ENCODE data around the gene ERCC2.

The ERCC2 gene

GRCh38 chr19:45357445-45357783, 13.0 kb downstream of the ERCC2 start:
- DNase-seq (ENCODE audit: insufficient read length, low spot score) (no peak), FAIRE-seq (no peak)
- TF ChIP-seq POLR2AphosphoS5 (IDR thresholded peaks at IDR 0.05; ENCODE audit: low read depth, low read length) (no peak), POU2F2 (IDR thresholded peaks at IDR 0.05; ENCODE audit: low read depth, low read length) (no peak), PAX5 (IDR thresholded peaks at IDR 0.05; ENCODE audit: insufficient read depth, low read length, severe bottlenecking) (no peak), TAF1 (IDR thresholded peaks at IDR 0.05; ENCODE audit: low read depth, low read length) (no peak), SPI1 (IDR thresholded peaks at IDR 0.05; ENCODE audit: low read depth, low read length) (no peak), POLR2A (IDR thresholded peaks at IDR 0.05; ENCODE audit: low read depth, low read length) (no peak)

GRCh38 chr19:45356760-45357444, 13.5 kb downstream of the ERCC2 start:
- no peak for FAIRE-seq
- TF ChIP-seq POLR2AphosphoS5 (IDR thresholded peaks at IDR 0.05; ENCODE audit: low read depth, low read length) = no peak
- no peak for TF ChIP-seq POU2F2 (IDR thresholded peaks at IDR 0.05; ENCODE audit: low read depth, low read length)
- no peak for TF ChIP-seq TAF1 (IDR thresholded peaks at IDR 0.05; ENCODE audit: low read depth, low read length)
- no peak for TF ChIP-seq SPI1 (IDR thresholded peaks at IDR 0.05; ENCODE audit: low read depth, low read length)
- DNase-seq (ENCODE audit: insufficient read length, low spot score) = no peak

- DNase-seq (ENCODE audit: insufficient read length, low spot score) (no peak), FAIRE-seq (no peak)
- TF ChIP-seq PAX5 (IDR thresholded peaks at IDR 0.05; ENCODE audit: insufficient read depth, low read length, severe bottlenecking) (no peak), POLR2AphosphoS5 (IDR thresholded peaks at IDR 0.05; ENCODE audit: low read depth, low read length) (no peak), POLR2A (IDR thresholded peaks at IDR 0.05; ENCODE audit: low read depth, low read length) (no peak)
Measured at GRCh38 chr19:45355910-45356309, 14.5 kb downstream of the ERCC2 start.

GRCh38 chr19:45355402-45355801, 15.0 kb downstream of the ERCC2 start:
- TF ChIP-seq PAX5 (IDR thresholded peaks at IDR 0.05; ENCODE audit: insufficient read depth, low read length, severe bottlenecking) (no peak), POLR2AphosphoS5 (IDR thresholded peaks at IDR 0.05; ENCODE audit: low read depth, low read length) (no peak), POLR2A (IDR thresholded peaks at IDR 0.05; ENCODE audit: low read depth, low read length) (no peak), SPI1 (IDR thresholded peaks at IDR 0.05; ENCODE audit: low read depth, low read length) (no peak), POU2F2 (IDR thresholded peaks at IDR 0.05; ENCODE audit: low read depth, low read length) (no peak), TAF1 (IDR thresholded peaks at IDR 0.05; ENCODE audit: low read depth, low read length) (no peak)
- DNase-seq (ENCODE audit: insufficient read length, low spot score) = no peak
- FAIRE-seq = no peak

- TF ChIP-seq POLR2AphosphoS5 (IDR thresholded peaks at IDR 0.05; ENCODE audit: low read depth, low read length) (no peak), POLR2A (IDR thresholded peaks at IDR 0.05; ENCODE audit: low read depth, low read length) (no peak), POU2F2 (IDR thresholded peaks at IDR 0.05; ENCODE audit: low read depth, low read length) (no peak), TAF1 (IDR thresholded peaks at IDR 0.05; ENCODE audit: low read depth, low read length) (no peak), SPI1 (IDR thresholded peaks at IDR 0.05; ENCODE audit: low read depth, low read length) (no peak), PAX5 (IDR thresholded peaks at IDR 0.05; ENCODE audit: insufficient read depth, low read length, severe bottlenecking) (no peak)
- DNase-seq (ENCODE audit: insufficient read length, low spot score) (no peak), FAIRE-seq (no peak)
Measured at GRCh38 chr19:45354241-45354842, 16.0 kb downstream of the ERCC2 start.

GRCh38 chr19:45352914-45353796, 17.2 kb downstream of the ERCC2 start:
- FAIRE-seq = no peak

GRCh38 chr19:45352471-45352870, 17.9 kb downstream of the ERCC2 start:
- DNase-seq (ENCODE audit: insufficient read length, low spot score) = peak; percentile 22
- no peak for FAIRE-seq
- TF ChIP-seq POLR2AphosphoS5 (IDR thresholded peaks at IDR 0.05; ENCODE audit: low read depth, low read length) = no peak
- TF ChIP-seq POU2F2 (IDR thresholded peaks at IDR 0.05; ENCODE audit: low read depth, low read length) = no peak
- TF ChIP-seq PAX5 (IDR thresholded peaks at IDR 0.05; ENCODE audit: insufficient read depth, low read length, severe bottlenecking) = no peak
- no peak for TF ChIP-seq SPI1 (IDR thresholded peaks at IDR 0.05; ENCODE audit: low read depth, low read length)
- no peak for TF ChIP-seq TAF1 (IDR thresholded peaks at IDR 0.05; ENCODE audit: low read depth, low read length)
- no peak for TF ChIP-seq POLR2A (IDR thresholded peaks at IDR 0.05; ENCODE audit: low read depth, low read length)

More at GRCh38 chr19:45352914-45353796, 17.2 kb downstream of the ERCC2 start:
- peak; percentile 35 for DNase-seq (ENCODE audit: insufficient read length, low spot score)
- TF ChIP-seq PAX5 (IDR thresholded peaks at IDR 0.05; ENCODE audit: insufficient read depth, low read length, severe bottlenecking) (no peak), TAF1 (IDR thresholded peaks at IDR 0.05; ENCODE audit: low read depth, low read length) (no peak), POU2F2 (IDR thresholded peaks at IDR 0.05; ENCODE audit: low read depth, low read length) (no peak), POLR2A (IDR thresholded peaks at IDR 0.05; ENCODE audit: low read depth, low read length) (no peak), POLR2AphosphoS5 (IDR thresholded peaks at IDR 0.05; ENCODE audit: low read depth, low read length) (no peak), SPI1 (IDR thresholded peaks at IDR 0.05; ENCODE audit: low read depth, low read length) (no peak)

GRCh38 chr19:45352062-45352461, 18.3 kb downstream of the ERCC2 start:
- FAIRE-seq = no peak
- no peak for DNase-seq (ENCODE audit: insufficient read length, low spot score)
- no peak for TF ChIP-seq POU2F2 (IDR thresholded peaks at IDR 0.05; ENCODE audit: low read depth, low read length)
- TF ChIP-seq PAX5 (IDR thresholded peaks at IDR 0.05; ENCODE audit: insufficient read depth, low read length, severe bottlenecking) = no peak
- no peak for TF ChIP-seq POLR2AphosphoS5 (IDR thresholded peaks at IDR 0.05; ENCODE audit: low read depth, low read length)
- no peak for TF ChIP-seq SPI1 (IDR thresholded peaks at IDR 0.05; ENCODE audit: low read depth, low read length)
- TF ChIP-seq POLR2A (IDR thresholded peaks at IDR 0.05; ENCODE audit: low read depth, low read length) = no peak
- TF ChIP-seq TAF1 (IDR thresholded peaks at IDR 0.05; ENCODE audit: low read depth, low read length) = no peak

GRCh38 chr19:45351401-45351952, 18.9 kb downstream of the ERCC2 start:
- no peak for TF ChIP-seq POLR2AphosphoS5 (IDR thresholded peaks at IDR 0.05; ENCODE audit: low read depth, low read length)
- no peak for TF ChIP-seq POU2F2 (IDR thresholded peaks at IDR 0.05; ENCODE audit: low read depth, low read length)
- TF ChIP-seq POLR2A (IDR thresholded peaks at IDR 0.05; ENCODE audit: low read depth, low read length) = no peak
- TF ChIP-seq TAF1 (IDR thresholded peaks at IDR 0.05; ENCODE audit: low read depth, low read length) = no peak
- no peak for TF ChIP-seq PAX5 (IDR thresholded peaks at IDR 0.05; ENCODE audit: insufficient read depth, low read length, severe bottlenecking)
- no peak for TF ChIP-seq SPI1 (IDR thresholded peaks at IDR 0.05; ENCODE audit: low read depth, low read length)
- DNase-seq (ENCODE audit: insufficient read length, low spot score) (no peak), FAIRE-seq (no peak)

Measured in GM12891 (cell line).